HK-2 (cell line): ENCODE measurements around the gene KLRC2.
"Not testable (repeated sequence)": the region's sequence is repeated elsewhere in the genome, so short reads cannot be mapped to it uniquely, and the experiment has no call there.

Experiments used
- DNase-seq: peaks from one replicate; pipeline ENCODE4 v3.0.0-alpha.2; 2018; ENCODE audit not compliant: unreplicated experiment

KLRC2 gene

DNA sequence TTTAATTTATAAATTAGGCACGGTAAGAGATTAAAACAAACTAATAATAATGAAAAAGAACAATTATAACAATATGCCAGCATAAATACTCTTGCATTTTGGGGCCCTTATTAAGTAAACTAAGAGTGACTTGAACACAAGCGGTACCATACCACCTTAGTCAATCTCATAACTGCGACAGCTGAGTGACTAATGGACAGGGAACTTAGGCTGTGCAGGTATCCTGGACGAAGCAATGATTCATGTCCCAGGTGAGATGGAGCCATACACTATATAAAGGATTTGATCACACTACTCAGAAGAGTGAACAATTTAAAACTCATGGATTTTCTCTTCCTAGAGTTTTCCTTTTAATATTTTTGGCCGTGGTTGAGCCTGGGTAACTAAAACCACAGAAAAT, 30.5 kb downstream of the KLRC2 start:
- no peak for DNase-seq

DNA sequence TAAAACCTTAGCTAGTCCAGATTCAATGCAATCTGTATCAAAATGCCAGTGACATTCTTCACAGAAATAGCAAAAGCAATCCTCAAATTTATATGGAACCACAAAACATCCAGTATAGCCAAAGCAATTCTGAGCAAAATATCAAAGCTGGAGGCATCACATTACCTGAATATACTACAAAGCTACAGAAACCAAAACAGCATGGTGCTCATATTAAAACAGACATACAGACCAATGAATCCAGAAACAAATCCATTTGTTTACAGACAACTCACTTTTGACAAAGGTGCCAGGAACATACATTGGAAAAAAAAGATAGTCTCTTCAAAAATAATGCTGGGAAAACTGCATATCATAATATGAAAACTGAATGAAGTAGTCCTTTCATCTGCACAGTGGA, 31.0 kb downstream of the KLRC2 start:
- no peak for DNase-seq

DNA sequence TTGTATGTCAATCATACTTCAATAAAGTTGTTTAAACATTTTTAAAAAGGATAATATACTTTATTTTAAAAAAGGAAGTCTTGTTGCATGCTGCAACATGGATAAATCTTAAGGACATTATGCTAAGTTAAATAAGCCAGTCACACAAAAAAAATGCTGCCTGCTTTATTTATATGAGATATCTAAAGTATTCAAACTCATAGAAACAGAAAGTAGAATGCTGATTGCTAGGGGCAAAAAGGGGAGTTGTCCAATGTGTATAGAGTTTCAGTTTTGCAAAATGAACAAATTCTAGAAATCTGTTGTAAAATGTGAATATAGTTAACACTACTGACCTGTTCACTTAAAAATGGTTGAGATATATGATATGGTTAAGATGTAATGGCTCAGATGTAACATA, 35.0 kb downstream of the KLRC2 start:
- no peak for DNase-seq

DNA sequence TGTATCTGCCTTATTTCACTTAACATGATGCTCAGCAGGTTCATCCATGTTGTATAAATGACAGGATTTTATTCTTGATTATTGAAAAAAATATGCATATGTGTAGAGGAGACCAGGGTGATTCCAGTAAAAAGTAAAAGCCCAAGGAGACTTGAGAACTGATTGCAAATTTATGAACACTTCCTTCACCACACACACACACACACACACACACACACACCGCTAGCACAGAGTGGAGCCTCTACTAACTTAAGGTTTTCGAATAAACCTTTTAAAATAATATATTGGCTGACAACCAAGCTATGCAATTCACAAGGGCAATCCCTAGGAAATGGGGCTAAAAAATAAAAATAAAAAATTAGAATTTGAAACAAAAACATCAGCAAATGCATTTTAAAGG, 37.6 kb downstream of the KLRC2 start:
- no peak for DNase-seq

DNA sequence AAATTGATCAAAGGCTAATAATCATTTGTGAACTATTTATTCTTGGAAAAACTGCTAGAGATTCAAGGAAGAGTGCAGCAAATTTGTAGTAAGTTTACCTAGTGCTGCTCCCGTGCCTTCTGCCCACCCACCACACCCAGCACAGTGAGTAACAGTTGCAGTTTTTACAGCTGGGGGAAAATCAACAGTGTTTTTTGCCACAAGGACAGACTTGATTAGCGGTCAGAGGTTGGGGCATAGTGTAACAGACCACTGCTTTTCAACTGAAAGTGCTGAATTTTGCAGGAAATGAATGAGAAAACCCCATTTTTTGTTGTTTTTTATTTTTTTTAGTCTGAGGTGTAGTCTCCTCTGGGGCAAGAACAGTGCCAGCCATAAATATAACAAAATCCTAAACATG, 38.5 kb downstream of the KLRC2 start:
- no peak for DNase-seq

DNA sequence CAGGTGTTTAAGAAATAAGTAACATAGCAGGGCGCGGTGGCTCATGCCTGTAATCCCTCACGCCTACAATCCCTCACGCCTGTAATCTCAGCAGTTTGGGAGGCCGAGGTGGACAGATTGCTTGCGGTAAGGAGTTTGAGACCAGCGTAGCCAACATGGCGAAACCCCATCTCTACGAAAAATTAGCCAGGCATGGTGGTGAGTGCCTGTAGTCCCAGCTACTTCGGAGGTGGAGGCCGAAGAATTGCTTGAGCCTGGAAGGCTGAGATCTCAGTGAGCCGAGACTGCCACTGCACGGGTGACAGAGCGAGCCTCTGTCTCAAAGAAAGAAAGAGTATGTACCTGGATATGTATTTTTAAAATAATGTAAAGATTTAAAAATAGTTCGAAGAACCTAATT, 39.6 kb downstream of the KLRC2 start:
- not testable (repeated sequence) for DNase-seq

DNA sequence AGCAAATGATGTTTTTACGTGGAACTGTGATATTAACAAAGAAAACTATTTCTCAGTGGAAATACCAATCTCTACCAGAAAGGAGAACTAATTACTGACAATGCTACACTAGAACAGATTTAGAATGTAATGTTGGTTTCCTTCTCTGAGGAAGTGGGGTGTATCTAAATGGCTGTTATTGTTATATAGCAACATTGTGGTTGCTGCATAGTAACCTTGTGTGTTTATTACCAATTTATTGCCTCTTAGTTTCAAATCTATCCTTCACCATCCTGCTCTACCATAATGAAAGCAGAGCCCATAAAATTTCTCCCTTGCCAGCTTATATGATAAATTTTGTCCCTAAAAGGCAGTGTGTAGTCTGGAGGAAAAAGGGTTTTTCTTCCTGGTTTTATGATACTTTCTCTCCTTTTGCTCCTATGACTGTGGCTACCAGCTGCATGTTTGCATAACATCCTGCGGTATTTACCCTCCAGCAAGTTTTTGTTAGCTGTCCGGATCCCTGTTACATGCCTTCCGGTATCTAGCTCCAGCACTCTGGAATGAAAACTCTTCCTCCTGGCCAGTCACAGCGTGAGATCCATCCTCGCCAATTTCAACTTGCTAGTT, 40.3 kb downstream of the KLRC2 start:
- DNase-seq, result no peak

DNA sequence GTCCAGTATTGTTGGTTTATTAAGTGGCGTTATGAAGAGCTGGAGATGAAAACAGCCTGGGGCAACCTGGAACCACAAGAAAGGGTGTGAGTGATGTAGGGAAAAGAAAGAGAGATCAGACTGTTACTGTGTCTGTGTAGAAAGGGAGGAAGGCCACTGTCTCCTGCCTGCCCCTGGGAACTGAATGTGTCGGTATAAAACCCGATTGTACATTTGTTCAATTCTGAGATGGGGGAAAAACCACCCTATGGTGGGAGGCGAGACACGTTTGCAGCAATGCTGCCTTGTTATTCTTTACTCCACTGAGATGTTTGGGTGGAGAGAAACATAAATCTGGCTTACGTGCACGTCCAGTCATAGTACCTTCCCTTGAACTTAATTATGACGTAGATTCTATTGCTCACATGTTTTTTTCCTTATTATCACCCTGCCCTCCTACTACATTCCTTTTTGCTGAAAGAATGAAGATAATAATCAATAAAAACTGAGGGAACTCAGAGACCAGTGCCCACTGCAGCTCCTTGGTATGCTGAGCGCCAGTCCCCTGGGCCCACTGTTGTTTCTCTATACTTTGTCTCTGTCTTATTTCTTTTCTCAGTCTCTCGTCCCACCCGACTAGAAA, 41.2 kb downstream of the KLRC2 start:
- DNase-seq, result not testable (repeated sequence)

DNA sequence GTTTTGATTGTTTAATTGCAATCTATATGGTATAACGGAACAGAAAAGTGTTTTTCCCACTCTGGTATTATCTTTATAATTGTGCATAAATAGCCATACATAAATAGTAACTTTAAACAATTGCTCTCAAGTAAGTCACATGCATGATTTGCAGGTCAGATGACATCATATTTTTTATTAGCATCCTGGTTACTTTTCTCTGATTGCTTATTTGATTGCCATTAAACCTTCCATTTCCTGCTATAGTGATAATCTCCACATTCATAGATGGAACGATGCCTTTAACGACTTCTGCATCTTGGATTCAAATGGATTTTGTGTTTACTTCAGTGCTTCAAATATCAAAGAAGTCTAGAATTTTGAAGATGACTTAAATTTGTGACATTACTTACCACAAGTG, 42.5 kb downstream of the KLRC2 start:
- no peak for DNase-seq

DNA sequence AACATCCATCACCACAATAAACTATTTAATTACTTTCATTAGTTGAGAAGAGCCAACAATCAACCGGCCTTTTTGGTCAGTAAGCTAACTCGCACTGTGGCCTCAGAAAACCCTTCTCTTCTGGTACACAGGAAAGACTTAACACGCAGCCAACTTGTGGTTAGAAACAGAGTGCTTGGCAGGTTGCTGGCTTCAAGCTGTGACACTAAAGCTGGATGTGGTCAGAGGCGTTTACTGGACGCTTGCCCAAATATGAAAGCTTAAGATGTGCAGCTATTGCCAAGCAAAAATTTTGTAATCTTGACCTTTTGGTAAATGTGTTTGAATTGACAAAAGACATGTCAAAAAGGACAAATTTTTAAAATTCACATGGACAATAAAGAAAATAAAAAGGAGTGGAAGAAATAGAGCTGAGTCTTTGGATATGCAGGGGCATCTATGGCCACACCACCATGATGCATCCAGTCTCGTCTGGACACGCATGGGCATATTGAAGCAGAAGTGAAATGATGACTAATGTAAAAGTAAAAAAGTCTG, 43.3 kb downstream of the KLRC2 start:
- peak; percentile 14 for DNase-seq

DNA sequence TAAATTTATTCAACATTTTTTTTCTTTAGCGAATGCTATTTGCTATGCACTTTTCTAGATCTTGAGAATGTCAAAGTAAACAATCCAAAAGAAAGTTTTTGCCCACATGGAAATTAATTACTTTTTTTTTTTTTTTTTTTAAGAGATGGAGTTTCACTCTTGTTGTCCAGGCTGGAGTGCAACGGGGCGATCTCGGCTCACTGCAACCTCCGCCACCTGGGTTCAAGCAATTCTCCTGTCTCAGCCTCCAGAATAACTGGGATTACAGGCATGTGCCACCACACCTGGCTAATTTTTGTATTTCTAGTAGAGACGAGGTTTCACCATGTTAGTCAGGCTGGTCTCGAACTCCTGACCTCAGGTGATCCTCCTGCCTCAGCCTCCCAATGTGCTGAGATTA, 44.8 kb downstream of the KLRC2 start:
- DNase-seq, result not testable (repeated sequence)

DNA sequence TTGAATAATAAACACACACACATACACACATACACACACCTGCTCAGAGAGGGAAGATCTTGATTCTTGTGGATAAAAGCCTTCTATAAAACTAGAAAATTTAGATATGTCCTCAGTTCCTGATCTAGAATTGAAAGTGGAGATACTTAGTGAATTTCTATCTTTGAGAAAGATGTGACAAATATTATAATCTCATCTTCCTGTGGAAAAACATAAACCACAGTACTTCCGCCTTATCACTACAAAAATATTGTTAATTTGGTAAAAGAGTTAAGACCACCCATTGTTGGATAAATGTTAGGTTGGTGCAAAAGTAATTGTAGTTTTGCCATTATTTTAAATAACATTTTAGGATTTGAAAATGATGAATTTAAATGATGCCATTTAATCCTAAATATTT, 45.9 kb downstream of the KLRC2 start, which contains the start of gene KLRK1:
Gene KLRK1 (minus strand): TSS at position 138 of the 400 bp plus-strand sequence. CDS start 1,231 bp downstream, outside the sequence.
- no peak for DNase-seq

DNA sequence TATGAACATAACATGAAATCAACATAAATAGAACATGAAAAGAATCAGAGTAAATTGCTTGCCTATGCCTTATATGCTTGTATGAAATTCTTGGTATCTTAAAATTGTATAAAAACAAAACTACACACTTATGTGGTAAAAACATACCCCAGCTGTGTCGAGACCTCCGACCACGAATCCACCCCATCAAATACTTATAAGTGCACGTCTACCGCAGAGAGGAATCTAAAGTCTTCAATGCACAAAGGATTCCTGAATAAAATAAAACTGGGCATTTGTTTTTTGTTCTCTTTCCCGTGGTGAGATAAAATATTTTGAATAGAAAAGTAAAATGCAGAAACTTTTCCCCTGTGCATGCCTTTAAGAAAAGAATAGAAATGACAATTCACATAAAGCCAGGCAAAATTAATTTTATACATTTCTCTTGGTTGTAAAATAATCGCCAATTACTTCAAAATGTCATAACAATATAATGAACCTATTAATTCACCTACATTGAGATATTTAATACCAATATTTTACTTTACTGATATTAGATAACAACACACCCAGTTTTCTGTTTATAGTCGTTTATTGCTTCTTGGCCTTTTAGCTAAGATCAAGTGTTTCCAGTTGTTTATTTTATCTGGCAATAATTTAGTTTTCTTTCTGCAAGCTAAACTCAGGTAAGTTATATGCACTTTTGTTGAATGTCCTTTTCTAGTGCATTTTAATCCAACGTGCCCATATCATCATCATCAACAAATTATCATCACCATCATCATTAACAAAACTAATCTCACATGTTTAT, 47.0 kb downstream of the KLRC2 start:
- DNase-seq, result no peak

DNA sequence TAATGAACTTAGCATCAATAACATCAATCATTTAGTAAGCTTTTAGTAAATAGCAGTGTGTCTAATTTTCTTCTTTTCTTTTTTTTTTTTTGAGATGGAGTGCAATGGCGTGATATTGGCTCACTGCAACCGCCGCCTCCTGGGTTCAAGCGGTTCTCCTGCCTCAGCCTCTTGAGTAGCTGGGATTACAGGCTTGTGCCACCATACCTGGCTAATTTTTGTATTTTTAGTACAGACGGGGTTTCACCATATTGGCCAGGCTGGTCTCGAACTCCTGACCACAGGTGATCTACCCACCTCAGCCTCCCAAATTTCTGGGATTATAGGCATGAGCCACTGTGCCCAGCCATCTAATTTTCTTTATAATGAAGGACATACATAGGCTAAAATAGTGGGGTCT, 48.3 kb downstream of the KLRC2 start:
- DNase-seq, result not testable (repeated sequence)

DNA sequence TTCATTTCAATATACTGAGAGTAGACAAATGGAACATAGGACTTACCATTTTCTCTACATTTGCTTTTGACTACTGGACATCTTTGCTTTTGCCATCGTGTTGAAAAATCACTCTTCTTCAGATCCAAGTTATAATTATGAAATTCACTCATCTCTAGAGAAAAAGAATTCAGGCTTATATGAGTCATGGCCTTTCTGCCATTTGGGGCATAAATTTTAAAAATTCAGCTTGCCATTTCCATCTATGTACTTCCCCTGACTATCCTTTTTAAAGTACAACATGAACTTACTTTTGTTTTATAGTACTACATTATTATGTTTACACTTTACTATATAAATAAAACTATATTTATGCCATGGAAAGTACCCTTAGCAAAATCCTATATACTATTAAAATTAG, 49.0 kb downstream of the KLRC2 start:
- no peak for DNase-seq

DNA sequence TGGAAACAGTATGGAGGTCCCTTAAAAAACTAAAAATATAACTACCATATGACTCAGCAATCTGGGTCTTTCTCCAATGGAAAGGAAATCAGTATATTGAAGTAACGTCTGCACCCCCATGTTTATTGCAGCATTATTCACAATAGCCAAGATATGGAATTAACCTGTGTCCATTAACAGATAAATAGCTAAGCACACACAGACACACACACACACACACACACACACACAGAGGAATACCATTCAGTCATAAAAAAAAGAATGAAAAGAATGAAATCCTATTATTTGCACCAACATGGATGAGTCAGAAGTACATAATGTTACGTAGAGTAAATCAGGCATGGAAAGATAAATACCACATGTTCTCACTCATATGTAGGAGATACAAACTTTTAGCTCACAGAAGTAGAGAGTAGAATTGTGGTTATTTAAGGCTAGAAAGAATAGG, 50.6 kb downstream of the KLRC2 start:
- DNase-seq, result peak; percentile 35

DNA sequence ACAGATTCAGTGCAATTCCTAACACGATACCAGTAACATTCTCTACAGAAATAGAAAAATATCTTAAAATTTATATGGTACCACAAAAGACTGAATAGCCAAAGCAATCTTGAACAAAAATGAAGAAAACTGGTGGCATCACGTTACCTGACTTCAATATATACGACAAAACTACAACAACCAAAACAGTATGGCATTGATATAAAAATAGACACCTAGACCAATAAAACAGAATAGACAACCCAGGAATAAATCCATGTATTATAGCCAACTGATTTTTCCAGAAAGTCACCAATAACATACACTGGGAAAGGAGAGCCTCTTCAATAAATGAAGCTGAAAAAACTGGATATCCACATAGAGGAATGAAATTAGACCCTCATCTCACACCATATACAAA, 51.6 kb downstream of the KLRC2 start:
- no peak for DNase-seq

DNA sequence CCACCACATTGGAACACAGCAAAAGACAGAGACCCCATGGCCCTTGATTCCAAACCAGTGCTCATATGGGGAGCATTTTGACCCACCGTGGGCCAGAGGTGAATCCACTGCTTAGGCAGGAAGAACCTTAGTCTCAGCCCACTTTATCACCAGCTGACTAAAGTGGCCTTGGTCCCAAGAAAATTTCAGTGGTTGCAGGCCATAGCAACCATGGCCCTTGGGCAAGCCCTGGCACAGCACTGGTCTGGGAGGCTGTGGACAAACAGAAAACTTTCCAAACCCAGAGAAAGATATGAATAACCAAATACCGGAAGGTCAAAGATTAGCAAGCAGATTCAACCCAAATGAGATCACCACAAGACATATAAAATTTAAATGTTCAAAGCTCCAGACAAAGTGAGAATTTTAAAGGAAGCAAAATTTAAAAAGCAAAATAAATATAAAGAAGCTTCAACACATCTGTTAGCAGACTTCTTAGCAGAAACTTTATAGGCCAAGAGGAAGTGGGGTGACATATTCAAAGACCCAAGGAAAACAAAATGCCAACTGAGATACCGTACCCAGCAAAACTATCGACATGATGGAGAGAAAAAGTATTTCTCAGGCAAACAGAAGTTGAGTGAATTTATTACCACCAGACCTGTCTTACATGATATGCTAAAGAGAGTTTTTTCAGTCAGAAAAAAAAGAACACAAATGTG, 53.7 kb downstream of the KLRC2 start:
- DNase-seq, result no peak
